Suprapubic skin (tissue), 4 donors: ENCODE measurements around the gene SHC3.

ENCODE experiments used
- CTCF ChIP-seq, 2 donors: fragments of 200-600 bp in 1 of 2; fragments of 450-650 bp in 1 of 2; sonication (generic) in 1 of 2; IDR thresholded peaks; one replicate each; pipeline ENCODE4 v1.5.1; 2016 to 2019; ENCODE audit warnings: antibody characterized with exemption in 2 of 2, mild to moderate bottlenecking in 1 of 2, moderate library complexity in 1 of 2
- EP300 ChIP-seq: sonication (generic); formaldehyde crosslinking; IDR thresholded peaks from one replicate; pipeline ENCODE4 v1.6.1; 2017; ENCODE audit warnings: antibody characterized with exemption
- POLR2A ChIP-seq, 2 donors: fragments of 450-650 bp; IDR thresholded peaks; one replicate each; pipeline ENCODE4 v1.6.1; 2017; ENCODE audit warnings: antibody characterized with exemption in 2 of 2, mild to moderate bottlenecking in 2 of 2, moderate library complexity in 2 of 2
- POLR2AphosphoS5 ChIP-seq, 3 donors: sonication (generic); formaldehyde crosslinking; IDR thresholded peaks; one replicate each; pipeline ENCODE4 v1.6.1; 2017; ENCODE audit warnings: antibody characterized with exemption in 3 of 3

- no peak for TF ChIP-seq POLR2AphosphoS5 (IDR thresholded peaks at IDR 0.05)
- no peak for TF ChIP-seq CTCF (IDR thresholded peaks at IDR 0.05)
- TF ChIP-seq POLR2A (IDR thresholded peaks at IDR 0.05) = no peak
- no peak for TF ChIP-seq EP300
Observed at GRCh38 chr9:89182369-89182768, 3.8 kb upstream of the SHC3 start.
